ENCODE data around the gene SH3TC2. TPM values are rescaled to one million over a fixed set of nuclear protein-coding genes. Genes with fewer than 3 reads are reported as not detected.

SH3TC2 gene
- total RNA-seq, 1 experiment from 2014 or later = 32.0 TPM

DNA sequence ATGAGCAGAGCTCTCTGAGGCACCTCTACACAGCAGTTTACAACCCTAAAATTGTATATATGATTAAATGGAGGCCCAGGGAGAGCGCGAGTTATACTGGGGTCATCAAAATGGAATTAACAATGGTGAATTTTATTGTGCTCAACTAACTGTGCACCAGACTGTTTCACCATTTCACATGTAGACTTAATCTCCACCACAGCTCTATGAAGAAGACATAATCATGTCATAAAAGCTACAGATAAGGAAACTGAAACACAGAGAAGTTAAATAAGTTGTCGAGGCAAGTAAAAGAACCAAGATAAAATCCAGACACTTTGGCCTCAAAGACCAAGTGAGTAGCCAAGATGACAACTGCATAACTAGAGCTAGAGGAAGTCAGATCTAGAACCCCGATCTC, 1.5 kb downstream of the SH3TC2 start:
- H3K9ac ChIP-seq (ENCODE audit: low read length) = peak overlapping the region; percentile 72
- peak overlapping the region; percentile 17; the same call in 1 of the 2 replicates for H3K4me3 ChIP-seq (ENCODE audit: low read length)
- POLR2A ChIA-PET (ENCODE audit: unreplicated experiment) = no interaction called here
- peaks cover 17% of the 10 kb centered on the region for H3K36me3 ChIP-seq (ENCODE audit: low read depth, low read length)
- H3K9me3 ChIP-seq (ENCODE audit: low read length) = peaks cover 4% of the 10 kb centered on the region; the same call in 1 of the 2 replicates
- ATAC-seq (no peak), DNase-seq (no peak)
- H3K27ac ChIP-seq (ENCODE audit: low read length) = peak overlapping the region; percentile 95
- TF ChIP-seq EZH2 (IDR thresholded peaks at IDR 0.05; ENCODE audit: low read length, unreplicated experiment) (no peak), EZH2phosphoT487 (IDR thresholded peaks at IDR 0.05; ENCODE audit: borderline replicate concordance, low read length) (no peak)
- TF ChIP-seq, protein P1, sequence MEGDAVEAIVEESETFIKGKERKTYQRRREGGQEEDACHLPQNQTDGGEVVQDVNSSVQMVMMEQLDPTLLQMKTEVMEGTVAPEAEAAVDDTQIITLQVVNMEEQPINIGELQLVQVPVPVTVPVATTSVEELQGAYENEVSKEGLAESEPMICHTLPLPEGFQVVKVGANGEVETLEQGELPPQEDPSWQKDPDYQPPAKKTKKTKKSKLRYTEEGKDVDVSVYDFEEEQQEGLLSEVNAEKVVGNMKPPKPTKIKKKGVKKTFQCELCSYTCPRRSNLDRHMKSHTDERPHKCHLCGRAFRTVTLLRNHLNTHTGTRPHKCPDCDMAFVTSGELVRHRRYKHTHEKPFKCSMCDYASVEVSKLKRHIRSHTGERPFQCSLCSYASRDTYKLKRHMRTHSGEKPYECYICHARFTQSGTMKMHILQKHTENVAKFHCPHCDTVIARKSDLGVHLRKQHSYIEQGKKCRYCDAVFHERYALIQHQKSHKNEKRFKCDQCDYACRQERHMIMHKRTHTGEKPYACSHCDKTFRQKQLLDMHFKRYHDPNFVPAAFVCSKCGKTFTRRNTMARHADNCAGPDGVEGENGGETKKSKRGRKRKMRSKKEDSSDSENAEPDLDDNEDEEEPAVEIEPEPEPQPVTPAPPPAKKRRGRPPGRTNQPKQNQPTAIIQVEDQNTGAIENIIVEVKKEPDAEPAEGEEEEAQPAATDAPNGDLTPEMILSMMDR (conservative IDR thresholded peaks at IDR 0.05; ENCODE audit: low read depth, low read length) = no peak
- intact Hi-C loops (cut with micrococcal nuclease) = no loop called here
- CTCF ChIA-PET = no interaction called here
- peak overlapping the region; percentile 52 for H3K4me2 ChIP-seq (ENCODE audit: low read length)
- H3K9me2 ChIP-seq (replicated peaks; ENCODE audit: low read length) = peaks cover 6% of the 10 kb centered on the region; the same call in 1 of the 2 replicates
- H3K79me2 ChIP-seq (ENCODE audit: low read length) = peaks cover 53% of the 10 kb centered on the region
- peaks cover 73% of the 10 kb centered on the region for H3K4me1 ChIP-seq (ENCODE audit: insufficient read depth, low read length)
- H2AFZ ChIP-seq (ENCODE audit: low read length) = no peak overlapping the region
- H3F3A ChIP-seq (ENCODE audit: low read length, unreplicated experiment) = peaks cover 22% of the 10 kb centered on the region
- H3K27me3 ChIP-seq (ENCODE audit: low read length) = no peaks in the 10 kb centered on the region
- H4K20me1 ChIP-seq (ENCODE audit: low read length) = no peaks in the 10 kb centered on the region
- BruUV-seq (replicated peaks) = no TSS peak

DNA sequence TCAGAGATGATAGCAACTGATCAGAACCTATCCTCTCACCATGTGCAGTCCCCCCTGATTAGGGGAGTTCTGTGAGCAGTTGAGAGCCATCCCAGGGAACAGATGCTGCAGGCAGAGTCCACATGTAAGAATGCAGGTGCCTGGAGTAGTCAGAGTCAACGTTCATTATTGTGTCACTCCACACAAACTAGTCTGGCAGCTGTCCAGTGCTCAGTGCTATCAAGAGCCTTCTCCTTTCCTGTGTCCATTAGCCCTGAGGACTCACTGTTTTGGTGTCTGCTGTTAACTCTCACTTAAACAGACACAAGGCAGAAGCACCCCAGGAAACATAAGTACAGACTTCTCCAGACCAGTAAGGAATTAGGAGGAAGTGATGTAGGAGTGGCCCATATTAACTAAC, 2.5 kb downstream of the SH3TC2 start:
- peaks cover 4% of the 10 kb centered on the region; the same call in 1 of the 2 replicates for H3K9me3 ChIP-seq (ENCODE audit: low read length)
- no peaks in the 10 kb centered on the region for H3K27me3 ChIP-seq (ENCODE audit: low read length)
- H3K4me1 ChIP-seq (ENCODE audit: insufficient read depth, low read length) = peaks cover 75% of the 10 kb centered on the region
- peaks cover 6% of the 10 kb centered on the region; the same call in 1 of the 2 replicates for H3K9me2 ChIP-seq (replicated peaks; ENCODE audit: low read length)
- no peak; the same call in 1 of the 2 replicates for ATAC-seq
- intact Hi-C loops (cut with micrococcal nuclease) = no loop called here
- H3K4me2 ChIP-seq (ENCODE audit: low read length) = peak overlapping the region; percentile 7
- no TSS peak for BruUV-seq (replicated peaks)
- no peak overlapping the region for H3K9ac ChIP-seq (ENCODE audit: low read length)
- TF ChIP-seq EZH2 (IDR thresholded peaks at IDR 0.05; ENCODE audit: low read length, unreplicated experiment) = no peak
- TF ChIP-seq, protein P1 (conservative IDR thresholded peaks at IDR 0.05; ENCODE audit: low read depth, low read length) = no peak
- no peak for TF ChIP-seq EZH2phosphoT487 (IDR thresholded peaks at IDR 0.05; ENCODE audit: borderline replicate concordance, low read length)
- CTCF ChIA-PET = no interaction called here
- peaks cover 16% of the 10 kb centered on the region; the same call in 1 of the 2 replicates for H3K36me3 ChIP-seq (ENCODE audit: low read depth, low read length)
- H3K79me2 ChIP-seq (ENCODE audit: low read length) = peaks cover 50% of the 10 kb centered on the region
- peaks cover 22% of the 10 kb centered on the region for H3F3A ChIP-seq (ENCODE audit: low read length, unreplicated experiment)
- DNase-seq = peak; percentile 96
- no peaks in the 10 kb centered on the region for H4K20me1 ChIP-seq (ENCODE audit: low read length)
- peak overlapping the region; percentile 10 for H3K27ac ChIP-seq (ENCODE audit: low read length)
- POLR2A ChIA-PET (ENCODE audit: unreplicated experiment) = no interaction called here
- H2AFZ ChIP-seq (ENCODE audit: low read length) = 0 out of 2 replicates have a peak overlapping the region, but pooled peaks have one; percentile 0
- H3K4me3 ChIP-seq (ENCODE audit: low read length) = no peak overlapping the region

DNA sequence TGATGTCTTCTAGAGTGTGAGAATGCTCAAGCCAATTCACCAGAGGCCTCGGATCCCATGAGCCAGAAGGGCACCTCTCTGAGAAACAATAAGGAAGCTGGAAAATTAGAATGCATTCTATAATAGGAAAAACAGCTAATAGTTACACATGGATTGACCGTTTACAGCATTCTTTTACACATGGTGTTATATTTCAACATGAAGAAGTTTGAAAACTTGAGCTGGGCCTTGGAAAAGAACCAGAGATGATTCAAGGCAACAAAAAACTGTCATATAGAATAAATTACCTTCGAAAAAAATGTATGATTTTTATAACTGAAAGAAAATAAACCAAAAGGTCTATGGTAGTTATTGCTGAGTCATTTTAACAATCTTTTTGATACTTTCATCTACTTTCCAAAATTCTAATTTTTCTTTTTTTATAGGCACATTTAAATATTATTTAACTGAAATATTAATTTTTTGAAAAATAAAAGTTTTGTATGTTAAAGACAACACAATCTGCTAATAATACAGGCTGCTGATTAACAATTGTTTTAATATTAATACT, 6.2 kb downstream of the SH3TC2 start:
- peaks cover 3% of the 10 kb centered on the region; the same call in 1 of the 2 replicates for H3K9me2 ChIP-seq (replicated peaks; ENCODE audit: low read length)
- TF ChIP-seq, protein P1 (conservative IDR thresholded peaks at IDR 0.05; ENCODE audit: low read depth, low read length) = no peak
- no peak for TF ChIP-seq EZH2phosphoT487 (IDR thresholded peaks at IDR 0.05; ENCODE audit: borderline replicate concordance, low read length)
- no peak for TF ChIP-seq EZH2 (IDR thresholded peaks at IDR 0.05; ENCODE audit: low read length, unreplicated experiment)
- BruUV-seq (replicated peaks) = no TSS peak
- peaks cover 15% of the 10 kb centered on the region for H3F3A ChIP-seq (ENCODE audit: low read length, unreplicated experiment)
- H3K9ac ChIP-seq (ENCODE audit: low read length) = peak overlapping the region; percentile 1
- ChIA-PET CTCF (interaction anchor here (0.6 to 1.8 kb wide), 4 partner anchors 22 to 325 kb away, joined by 3 to 14 read pairs (median 10); no protein-coding TSS in a partner anchor), POLR2A (ENCODE audit: unreplicated experiment) (interaction anchor here (0.6 to 1.2 kb wide), 7 partner anchors 17 to 231 kb away, joined by 3 to 6 read pairs (median 4); no protein-coding TSS in a partner anchor)
- H3K9me3 ChIP-seq (ENCODE audit: low read length) = peaks cover 4% of the 10 kb centered on the region; the same call in 1 of the 2 replicates
- peaks cover 10% of the 10 kb centered on the region; the same call in 1 of the 2 replicates for H3K36me3 ChIP-seq (ENCODE audit: low read depth, low read length)
- intact Hi-C loops (cut with micrococcal nuclease) = no loop called here
- peak overlapping the region; percentile 58 for H3K27ac ChIP-seq (ENCODE audit: low read length)
- H3K4me3 ChIP-seq (ENCODE audit: low read length) = no peak overlapping the region
- H3K4me1 ChIP-seq (ENCODE audit: insufficient read depth, low read length) = peaks cover 69% of the 10 kb centered on the region
- peak; percentile 82 for DNase-seq
- ATAC-seq = peak; percentile 25
- H3K4me2 ChIP-seq (ENCODE audit: low read length) = peak overlapping the region; percentile 6
- H3K27me3 ChIP-seq (ENCODE audit: low read length) = no peaks in the 10 kb centered on the region
- H2AFZ ChIP-seq (ENCODE audit: low read length) = peak overlapping the region; percentile 6; the same call in 1 of the 2 replicates
- H4K20me1 ChIP-seq (ENCODE audit: low read length) = no peaks in the 10 kb centered on the region
- H3K79me2 ChIP-seq (ENCODE audit: low read length) = peaks cover 41% of the 10 kb centered on the region
